GDM1 (cell line): ENCODE measurements around the gene SLC22A9.

Source experiments
- DNase-seq: peaks from one replicate; lab custom pipeline; 2025; lab: John Stamatoyannopoulos, UW

SLC22A9 gene

DNA sequence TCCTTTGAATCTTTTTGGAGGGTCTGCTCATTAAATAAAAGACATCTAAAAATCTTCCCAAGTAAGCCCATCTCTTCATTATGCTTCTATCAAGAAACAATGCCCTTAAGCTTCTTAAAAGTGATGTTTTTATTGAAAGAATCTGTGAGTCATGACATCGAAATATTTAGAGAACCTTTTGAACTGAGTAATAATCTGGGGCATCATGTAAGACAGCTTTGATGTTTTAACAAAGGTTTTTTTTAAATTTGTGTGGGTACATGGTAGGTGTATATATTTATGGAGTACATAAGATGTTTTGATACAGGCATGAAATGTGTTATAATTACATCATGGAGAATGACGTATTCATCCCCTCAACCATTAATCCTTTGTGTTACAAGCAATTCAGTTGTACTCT, 74.6 kb downstream of the SLC22A9 start:
- no peak for DNase-seq

DNA sequence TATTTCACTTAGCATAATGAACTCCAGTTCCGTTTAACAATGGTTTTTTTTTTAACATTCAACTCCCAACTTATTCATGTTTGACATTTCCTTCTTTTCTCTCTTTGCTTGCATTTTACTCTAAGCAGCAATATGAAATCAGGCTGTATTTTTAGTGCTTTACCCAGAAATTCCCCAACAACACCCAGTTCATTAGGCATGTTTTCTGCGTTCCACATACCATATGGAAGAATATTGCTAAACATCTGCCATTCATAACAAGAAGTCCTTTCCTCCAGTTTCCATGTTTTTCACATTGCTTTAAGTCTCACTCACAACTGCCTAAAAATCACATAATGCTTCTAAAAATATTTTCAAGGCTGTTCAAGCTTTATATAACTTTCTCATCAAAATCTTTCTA, 75.5 kb downstream of the SLC22A9 start:
- no peak for DNase-seq

DNA sequence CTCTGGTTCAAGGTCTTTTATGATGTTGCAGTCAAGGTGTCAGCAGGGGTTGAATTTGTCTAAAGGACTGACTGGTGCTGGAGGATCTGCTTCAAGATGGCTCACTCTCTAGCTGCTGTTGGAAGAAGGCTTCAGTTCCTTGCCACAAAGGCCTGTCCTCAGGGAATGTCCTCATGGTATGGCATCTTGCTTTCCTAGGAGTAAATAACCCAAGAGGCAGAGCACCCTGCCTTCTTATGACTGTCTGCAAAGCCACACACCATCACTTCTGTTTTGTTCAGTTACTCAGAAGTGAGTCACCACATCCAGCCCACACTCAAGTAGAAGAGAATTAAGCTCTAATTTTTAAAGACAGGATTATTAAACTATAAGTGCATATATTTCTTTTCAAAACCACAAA, 76.1 kb downstream of the SLC22A9 start:
- DNase-seq: no peak

DNA sequence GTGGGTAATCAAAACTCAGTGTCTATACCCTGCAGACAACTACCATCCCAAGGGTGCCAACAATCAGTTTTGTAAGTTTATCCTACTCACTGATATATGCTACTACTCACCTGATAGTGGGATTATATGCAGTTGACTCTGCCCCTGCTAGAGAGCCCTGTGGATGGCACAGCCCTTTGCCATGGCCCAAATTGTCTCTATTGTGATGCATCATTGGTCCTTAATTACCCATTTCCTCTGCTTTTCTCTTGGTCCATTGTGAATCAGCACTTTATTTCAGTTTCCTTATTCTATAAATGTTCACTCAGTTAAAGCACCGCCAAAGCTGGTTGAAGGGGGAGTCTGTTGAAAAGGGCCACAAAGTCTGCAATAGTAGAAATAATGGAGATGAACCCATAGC, 79.1 kb downstream of the SLC22A9 start:
- DNase-seq: no peak

DNA sequence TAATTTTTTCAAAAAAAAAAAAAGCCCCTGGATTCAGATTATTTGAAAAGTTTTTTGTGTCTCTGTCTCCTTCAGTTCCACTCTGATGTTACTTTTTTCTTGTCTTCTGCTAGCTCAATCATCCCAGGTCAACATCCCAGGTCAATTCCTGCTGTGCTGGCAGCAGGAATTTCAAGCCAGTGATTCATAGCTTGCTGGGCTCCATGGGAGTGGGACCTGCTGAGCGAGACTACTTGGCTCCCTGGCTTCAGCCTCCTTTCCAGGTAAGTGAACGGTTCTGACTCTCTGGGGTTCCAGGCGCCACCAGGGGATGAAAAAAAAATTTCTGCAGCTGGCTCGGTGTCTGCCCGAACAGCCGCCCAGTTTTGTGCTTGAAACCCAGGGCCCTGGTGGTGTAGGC, 90.0 kb downstream of the SLC22A9 start:
- DNase-seq: no peak
